Nephron (organoid): ENCODE results near the gene MIEF1.

Experiments
- H3K27ac Mint-ChIP-seq, 3 experiments: 2 replicates each; pipeline ENCODE4 v1.8.0; 2020; ENCODE audit warnings: mixed read lengths in 3 of 3, mild to moderate bottlenecking in 2 of 3, moderate library complexity in 1 of 3
- H3K27me3 Mint-ChIP-seq: 2 replicates; pipeline ENCODE4 v1.8.0; 2021; ENCODE audit warnings: low read depth, mild to moderate bottlenecking, moderate library complexity, mixed read lengths
- H3K36me3 Mint-ChIP-seq: 2 replicates; pipeline ENCODE4 v1.8.0; 2020; ENCODE audit warnings: low read depth, mixed read lengths
- H3K4me1 Mint-ChIP-seq: 2 replicates; pipeline ENCODE4 v1.8.0; 2020; ENCODE audit warnings: mixed read lengths
- H3K4me3 Mint-ChIP-seq, 3 experiments: 2 replicates each; pipeline ENCODE4 v1.8.0; 2020; ENCODE audit warnings: mild to moderate bottlenecking in 3 of 3, mixed read lengths in 3 of 3, moderate library complexity in 2 of 3
- H3K9me3 Mint-ChIP-seq: 2 replicates; pipeline ENCODE4 v1.8.0; 2020; ENCODE audit warnings: mixed read lengths
- CTCF ChIP-seq, 3 experiments: fragments of 200-600 bp; sonication (generic); IDR thresholded peaks; one replicate each; pipeline ENCODE4 v1.5.0; 2021; ENCODE audit warnings: antibody characterized with exemption in 3 of 3; ENCODE audit not compliant: unreplicated experiment in 3 of 3

Gene MIEF1

GRCh38 chr22:39457198-39457555 is 44.9 kb upstream of the MIEF1 start:
- no peaks in the 10 kb centered on the region for H3K36me3 Mint-ChIP-seq
- peaks cover 11% of the 10 kb centered on the region for H3K27me3 Mint-ChIP-seq
- no peaks in the 10 kb centered on the region for H3K9me3 Mint-ChIP-seq

GRCh38 chr22:39457556-39458443 is 44.3 kb upstream of the MIEF1 start:
- H3K27me3 Mint-ChIP-seq: peaks cover 11% of the 10 kb centered on the region
- H3K4me3 Mint-ChIP-seq: peak overlapping the region; percentile 91 to 93 (median 92)
- H3K36me3 Mint-ChIP-seq: no peaks in the 10 kb centered on the region
- peak overlapping the region; percentile 34 to 90 (median 61) for H3K27ac Mint-ChIP-seq
- H3K4me1 Mint-ChIP-seq: peaks cover 46% of the 10 kb centered on the region
- no peaks in the 10 kb centered on the region for H3K9me3 Mint-ChIP-seq
- no peak for TF ChIP-seq CTCF (IDR thresholded peaks at IDR 0.05; ENCODE audit: unreplicated experiment in 3 of 3)

More at GRCh38 chr22:39457198-39457555, 44.9 kb upstream of the MIEF1 start:
- no peak overlapping the region for H3K27ac Mint-ChIP-seq
- TF ChIP-seq CTCF (IDR thresholded peaks at IDR 0.05; ENCODE audit: unreplicated experiment in 3 of 3): no peak
- H3K4me1 Mint-ChIP-seq: peaks cover 50% of the 10 kb centered on the region
- no peak overlapping the region for H3K4me3 Mint-ChIP-seq

- peak overlapping the region; percentile 34 to 90 (median 61) for H3K27ac Mint-ChIP-seq
- peak overlapping the region; percentile 91 to 93 (median 92) for H3K4me3 Mint-ChIP-seq
- H3K9me3 Mint-ChIP-seq: no peaks in the 10 kb centered on the region
- H3K27me3 Mint-ChIP-seq: peaks cover 11% of the 10 kb centered on the region
- H3K4me1 Mint-ChIP-seq: peaks cover 39% of the 10 kb centered on the region
- no peaks in the 10 kb centered on the region for H3K36me3 Mint-ChIP-seq
- TF ChIP-seq CTCF (IDR thresholded peaks at IDR 0.05; ENCODE audit: unreplicated experiment in 3 of 3): no peak
These were observed 43.5 kb upstream of the MIEF1 start for GRCh38 chr22:39458444-39459083.

GRCh38 chr22:39459681-39460080 is 42.4 kb upstream of the MIEF1 start:
- Mint-ChIP-seq H3K27ac (peak overlapping the region in 1 of 3 experiments; percentile 54), H3K27me3 (peaks cover 8% of the 10 kb centered on the region), H3K4me3 (peak overlapping the region; percentile 71 to 93 (median 73)), H3K9me3 (no peaks in the 10 kb centered on the region), H3K36me3 (no peaks in the 10 kb centered on the region), H3K4me1 (peaks cover 29% of the 10 kb centered on the region)
- no peak for TF ChIP-seq CTCF (IDR thresholded peaks at IDR 0.05; ENCODE audit: unreplicated experiment in 3 of 3)

GRCh38 chr22:39462443-39463221 is 39.5 kb upstream of the MIEF1 start:
- Mint-ChIP-seq H3K4me1 (peaks cover 26% of the 10 kb centered on the region), H3K4me3 (peak overlapping the region; percentile 24 to 47 (median 40)), H3K27ac (peak overlapping the region; percentile 59 to 71 (median 70)), H3K27me3 (peaks cover 7% of the 10 kb centered on the region), H3K9me3 (no peaks in the 10 kb centered on the region), H3K36me3 (no peaks in the 10 kb centered on the region)
- peak in 1 of 3 experiments; percentile 29 for TF ChIP-seq CTCF (IDR thresholded peaks at IDR 0.05; ENCODE audit: unreplicated experiment in 3 of 3)
